ENCODE results near the gene CEP135.

CEP135 gene

DNA sequence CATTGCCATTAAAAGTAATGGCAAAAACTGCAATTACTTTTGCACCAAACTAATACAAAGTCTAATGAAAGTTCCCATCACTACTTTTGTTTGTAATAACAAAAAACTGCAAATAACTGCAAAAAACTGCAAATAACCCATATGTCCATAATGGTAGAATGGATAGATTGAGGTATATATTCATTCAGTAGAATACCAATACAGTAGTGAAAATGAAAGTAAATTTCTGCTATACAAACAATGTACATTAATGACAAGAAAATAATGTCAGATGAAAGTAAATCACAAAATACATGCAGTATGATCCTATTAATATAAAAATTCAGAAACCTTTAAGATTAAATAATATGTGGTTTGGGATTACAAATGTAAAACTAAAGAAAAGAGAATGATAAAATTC lies 41.3 kb upstream of the CEP135 start:
- Histone ChIP-seq H3K4me3 (no peak overlapping the region), H3K27ac (no peak overlapping the region)
- DNase-seq (ENCODE audit: low spot score), result no peak
- TF ChIP-seq, protein P1, sequence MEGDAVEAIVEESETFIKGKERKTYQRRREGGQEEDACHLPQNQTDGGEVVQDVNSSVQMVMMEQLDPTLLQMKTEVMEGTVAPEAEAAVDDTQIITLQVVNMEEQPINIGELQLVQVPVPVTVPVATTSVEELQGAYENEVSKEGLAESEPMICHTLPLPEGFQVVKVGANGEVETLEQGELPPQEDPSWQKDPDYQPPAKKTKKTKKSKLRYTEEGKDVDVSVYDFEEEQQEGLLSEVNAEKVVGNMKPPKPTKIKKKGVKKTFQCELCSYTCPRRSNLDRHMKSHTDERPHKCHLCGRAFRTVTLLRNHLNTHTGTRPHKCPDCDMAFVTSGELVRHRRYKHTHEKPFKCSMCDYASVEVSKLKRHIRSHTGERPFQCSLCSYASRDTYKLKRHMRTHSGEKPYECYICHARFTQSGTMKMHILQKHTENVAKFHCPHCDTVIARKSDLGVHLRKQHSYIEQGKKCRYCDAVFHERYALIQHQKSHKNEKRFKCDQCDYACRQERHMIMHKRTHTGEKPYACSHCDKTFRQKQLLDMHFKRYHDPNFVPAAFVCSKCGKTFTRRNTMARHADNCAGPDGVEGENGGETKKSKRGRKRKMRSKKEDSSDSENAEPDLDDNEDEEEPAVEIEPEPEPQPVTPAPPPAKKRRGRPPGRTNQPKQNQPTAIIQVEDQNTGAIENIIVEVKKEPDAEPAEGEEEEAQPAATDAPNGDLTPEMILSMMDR (IDR thresholded peaks at IDR 0.05), result no peak

DNA sequence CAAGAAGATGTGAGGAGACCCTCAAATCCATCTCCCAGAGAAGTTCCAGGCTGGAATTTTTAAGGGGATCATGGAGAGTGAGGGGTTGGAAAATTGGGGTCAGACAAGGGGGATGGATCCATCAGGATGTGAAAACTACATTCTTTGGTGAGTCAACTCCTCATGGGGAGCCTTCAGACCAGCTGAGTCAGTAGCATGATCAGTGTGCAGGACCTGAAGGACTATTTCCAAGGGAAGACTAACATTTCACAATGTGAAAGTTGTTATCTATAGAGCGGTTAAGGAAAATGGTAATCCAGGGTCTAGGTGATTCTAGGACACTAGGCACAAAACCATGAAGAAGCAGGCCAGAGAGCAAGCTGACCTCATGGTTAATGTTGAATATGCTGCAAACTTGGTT lies 38.6 kb upstream of the CEP135 start:
- no peak for DNase-seq (ENCODE audit: low spot score)
- TF ChIP-seq, protein P1 (IDR thresholded peaks at IDR 0.05), result no peak
- Histone ChIP-seq H3K27ac (no peak overlapping the region), H3K4me3 (no peak overlapping the region)

DNA sequence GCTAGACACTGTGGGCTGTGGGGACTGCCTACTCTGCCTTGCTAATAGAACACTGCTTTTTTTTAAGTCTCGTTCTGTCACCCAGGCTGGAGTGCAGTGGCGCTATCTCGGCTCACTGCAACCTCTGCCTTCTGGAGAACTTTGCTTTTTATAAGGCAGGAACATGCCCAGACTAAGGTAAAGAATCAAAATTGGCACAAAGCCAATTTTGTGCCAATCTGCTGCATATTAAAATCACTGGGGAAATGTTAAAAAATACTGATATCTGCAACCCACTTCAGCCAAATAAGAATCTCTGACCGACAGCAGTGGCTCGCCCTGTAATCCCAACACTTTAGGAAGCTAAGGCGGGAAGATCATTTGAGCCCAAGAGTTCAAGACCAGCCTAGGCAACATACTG lies 36.5 kb upstream of the CEP135 start:
- TF ChIP-seq, protein P1 (IDR thresholded peaks at IDR 0.05), result no peak
- H3K27ac ChIP-seq, result no peak overlapping the region
- no peak overlapping the region for H3K4me3 ChIP-seq
- no peak for DNase-seq (ENCODE audit: low spot score)

DNA sequence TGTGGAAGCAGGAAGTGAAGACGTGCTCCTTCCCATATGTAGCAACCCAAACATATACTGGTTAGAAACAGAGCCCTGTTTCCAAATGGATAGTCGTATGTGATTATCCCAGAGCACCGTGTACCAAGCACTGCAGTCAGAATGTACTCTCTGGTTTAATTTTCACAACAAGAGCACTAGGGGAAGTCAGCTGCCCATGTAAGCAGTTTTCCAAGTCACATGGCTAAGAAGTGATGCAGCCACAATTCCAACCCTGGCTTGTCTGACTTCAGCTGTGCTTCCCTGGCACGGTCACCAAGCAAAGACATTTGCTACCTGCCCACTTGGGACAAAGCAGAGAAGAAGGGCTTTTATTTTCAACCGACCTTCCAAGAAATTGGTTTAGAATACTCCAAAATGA lies 28.2 kb upstream of the CEP135 start:
- no peak for DNase-seq (ENCODE audit: low spot score)
- no peak overlapping the region for H3K4me3 ChIP-seq
- TF ChIP-seq, protein P1 (IDR thresholded peaks at IDR 0.05), result no peak
- H3K27ac ChIP-seq, result no peak overlapping the region

DNA sequence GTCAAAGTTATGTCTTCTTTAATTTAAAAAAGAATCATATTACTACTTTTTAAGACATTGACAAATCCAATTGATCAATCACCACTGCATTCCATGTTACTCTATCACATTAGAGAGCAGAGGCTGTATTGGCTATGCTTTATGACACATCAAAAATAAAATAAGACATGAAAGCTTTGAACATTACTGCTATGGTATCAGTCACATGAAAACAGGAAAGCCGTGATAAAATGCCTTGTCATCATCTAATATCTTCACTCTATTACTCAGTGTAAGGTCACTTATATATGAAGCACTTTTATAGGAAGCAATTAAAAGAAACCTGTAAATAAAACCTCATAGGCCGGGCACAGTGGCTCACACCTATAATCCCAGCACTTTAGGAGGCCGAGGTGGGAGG lies 27.7 kb upstream of the CEP135 start:
- no peak overlapping the region for H3K27ac ChIP-seq
- H3K4me3 ChIP-seq, result no peak overlapping the region
- TF ChIP-seq, protein P1 (IDR thresholded peaks at IDR 0.05), result no peak
- DNase-seq (ENCODE audit: low spot score), result no peak

DNA sequence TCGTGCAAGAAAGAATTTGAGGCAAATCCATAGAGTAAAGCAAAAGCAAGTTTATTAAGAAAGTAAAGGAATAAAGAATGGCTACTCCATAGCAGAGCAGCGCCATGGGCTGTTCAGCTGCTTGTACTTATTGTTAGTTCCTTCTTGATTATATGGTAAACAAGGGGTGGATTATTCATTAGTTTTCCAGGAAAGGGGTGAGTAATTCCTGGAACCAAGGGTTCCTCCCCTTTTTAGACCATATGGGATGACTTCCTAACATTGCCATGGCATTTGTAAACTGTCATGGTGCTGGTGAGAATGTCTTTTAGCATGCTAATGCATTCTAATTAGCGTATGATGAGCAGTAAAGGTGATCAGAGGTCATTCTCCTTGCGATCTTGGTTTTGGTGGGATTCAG lies 23.5 kb upstream of the CEP135 start:
- Histone ChIP-seq H3K27ac (no peak overlapping the region), H3K4me3 (no peak overlapping the region)
- no peak for DNase-seq (ENCODE audit: low spot score)
- TF ChIP-seq, protein P1 (IDR thresholded peaks at IDR 0.05), result no peak

DNA sequence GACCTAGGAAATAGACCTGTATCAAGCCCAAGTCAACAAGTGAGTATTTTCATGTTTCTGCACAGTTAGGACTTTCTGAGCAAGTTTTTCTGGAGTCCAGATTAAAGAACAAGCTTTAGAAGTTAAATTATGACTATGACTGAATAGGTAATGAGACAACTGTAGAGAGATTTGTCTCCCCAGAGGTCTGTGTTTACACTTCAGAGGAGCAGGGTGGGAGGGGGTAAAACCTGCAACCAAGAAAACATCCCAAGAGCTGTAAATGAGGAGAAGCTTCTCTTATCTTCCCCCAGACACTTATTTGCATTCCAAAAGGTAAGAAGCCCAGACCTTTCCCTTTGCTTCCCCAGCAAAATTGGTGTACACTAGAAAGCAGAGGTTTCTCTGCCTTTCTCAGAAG lies 22.1 kb upstream of the CEP135 start:
- no peak for DNase-seq (ENCODE audit: low spot score)
- no peak overlapping the region for H3K4me3 ChIP-seq
- TF ChIP-seq, protein P1 (IDR thresholded peaks at IDR 0.05), result no peak
- H3K27ac ChIP-seq, result no peak overlapping the region

All from coronary artery (tissue), 2 donors.